Neutrophil (primary cell): ENCODE data around the gene LAMP5.

Source experiments
- H3K27ac ChIP-seq: fragments of 200-600 bp; sonication (generic); 2 replicates; pipeline ENCODE4 v1.5.1; 2016; ENCODE audit warnings: mild to moderate bottlenecking, moderate library complexity
- H3K27me3 ChIP-seq: fragments of 200-600 bp; sonication (generic); 2 replicates; pipeline ENCODE4 v1.6.0; 2016; ENCODE audit warnings: mild to moderate bottlenecking
- H3K36me3 ChIP-seq: fragments of 200-600 bp; sonication (generic); 2 replicates; pipeline ENCODE4 v1.5.1; 2017
- H3K4me1 ChIP-seq, 2 experiments: fragments of 200-600 bp in 1 of 2; sonication (generic) in 1 of 2; 1 replicate in 1 of 2; 2 replicates in 1 of 2; pipeline versions ENCODE4 v1.5.1 to v1.6.1; 2013 to 2016; ENCODE audit warnings: low read depth in 1 of 2, low read length in 1 of 2, mild to moderate bottlenecking in 1 of 2, moderate library complexity in 1 of 2; ENCODE audit not compliant: control insufficient read depth in 1 of 2, insufficient read depth in 1 of 2
- H3K4me3 ChIP-seq, 2 experiments: fragments of 200-600 bp in 1 of 2; sonication (generic) in 1 of 2; 1 replicate in 1 of 2; 2 replicates in 1 of 2; pipeline ENCODE4 v1.5.1; 2013 to 2016; ENCODE audit warnings: low read depth in 1 of 2, low read length in 1 of 2, mild to moderate bottlenecking in 1 of 2, moderate library complexity in 1 of 2
- H3K9me3 ChIP-seq: fragments of 200-600 bp; sonication (generic); 2 replicates; pipeline ENCODE4 v1.5.1; 2016
- CTCF ChIP-seq: fragments of 200-600 bp; sonication (generic); IDR thresholded peaks from 2 replicates; pipeline ENCODE4 v1.5.1; 2016; ENCODE audit warnings: antibody characterized with exemption

Gene LAMP5, protein sequence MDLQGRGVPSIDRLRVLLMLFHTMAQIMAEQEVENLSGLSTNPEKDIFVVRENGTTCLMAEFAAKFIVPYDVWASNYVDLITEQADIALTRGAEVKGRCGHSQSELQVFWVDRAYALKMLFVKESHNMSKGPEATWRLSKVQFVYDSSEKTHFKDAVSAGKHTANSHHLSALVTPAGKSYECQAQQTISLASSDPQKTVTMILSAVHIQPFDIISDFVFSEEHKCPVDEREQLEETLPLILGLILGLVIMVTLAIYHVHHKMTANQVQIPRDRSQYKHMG

GRCh38 chr20:9514461-9515213, at the start of gene LAMP5:
TSS of gene LAMP5 (plus strand) at chr20:9514590. CDS start at chr20:9514853, 263 bp downstream.
- Histone ChIP-seq H3K27me3 (peaks cover 100% of the 10 kb centered on the region), H3K27ac (no peak within 1 kb of the TSS), H3K4me1 (no peaks in the 10 kb centered on the region), H3K9me3 (no peaks in the 10 kb centered on the region), H3K4me3 (no peak within 1 kb of the TSS), H3K36me3 (no peaks in the 10 kb centered on the region)
- TF ChIP-seq CTCF = no peak

GRCh38 chr20:9467995-9468394, 46.4 kb upstream of the LAMP5 start:
- H3K36me3 ChIP-seq = no peaks in the 10 kb centered on the region
- no peaks in the 10 kb centered on the region for H3K9me3 ChIP-seq
- TF ChIP-seq CTCF = no peak
- no peak overlapping the region for H3K27ac ChIP-seq
- no peak overlapping the region for H3K4me3 ChIP-seq
- H3K27me3 ChIP-seq = no peaks in the 10 kb centered on the region
- H3K4me1 ChIP-seq = no peaks in the 10 kb centered on the region

GRCh38 chr20:9474835-9475415, 39.5 kb upstream of the LAMP5 start:
- Histone ChIP-seq H3K27ac (no peak overlapping the region), H3K27me3 (no peaks in the 10 kb centered on the region), H3K4me3 (no peak overlapping the region), H3K9me3 (no peaks in the 10 kb centered on the region), H3K36me3 (no peaks in the 10 kb centered on the region), H3K4me1 (no peaks in the 10 kb centered on the region)
- no peak for TF ChIP-seq CTCF

DNA sequence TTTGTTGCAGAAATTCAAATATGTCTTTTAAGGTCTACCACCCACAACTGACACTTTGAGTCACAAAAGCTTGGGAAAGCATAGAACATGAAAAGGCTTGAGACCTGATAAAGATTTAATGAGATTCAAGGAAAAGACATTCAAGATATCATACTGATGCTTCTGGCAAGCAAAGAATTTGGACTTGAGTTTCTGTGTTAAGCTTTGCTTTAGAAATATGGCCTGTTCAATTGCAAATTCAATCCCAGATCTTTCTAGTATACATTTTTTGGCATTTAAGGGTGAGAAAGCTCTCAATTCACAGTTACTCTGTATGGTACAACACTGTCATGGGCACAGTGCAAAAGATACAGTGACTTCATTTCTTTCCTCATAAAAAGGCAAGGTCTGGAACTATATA, 38.9 kb upstream of the LAMP5 start:
- no peak overlapping the region for H3K27ac ChIP-seq
- H3K36me3 ChIP-seq = no peaks in the 10 kb centered on the region
- no peak overlapping the region for H3K4me3 ChIP-seq
- no peak for TF ChIP-seq CTCF
- no peaks in the 10 kb centered on the region for H3K9me3 ChIP-seq
- no peaks in the 10 kb centered on the region for H3K4me1 ChIP-seq
- H3K27me3 ChIP-seq = no peaks in the 10 kb centered on the region

- Histone ChIP-seq H3K36me3 (no peaks in the 10 kb centered on the region), H3K9me3 (no peaks in the 10 kb centered on the region), H3K4me1 (no peaks in the 10 kb centered on the region), H3K4me3 (no peak overlapping the region), H3K27ac (no peak overlapping the region), H3K27me3 (no peaks in the 10 kb centered on the region)
- no peak for TF ChIP-seq CTCF
Observed at GRCh38 chr20:9476174-9476573, 38.2 kb upstream of the LAMP5 start.
